Activated T-cell treated with anti-CD3 and anti-CD28 coated beads for 1 hour (primary cell): ENCODE data around the gene PILRB.
"Not testable (repeated sequence)": the region's sequence is repeated elsewhere in the genome, so short reads cannot be mapped to it uniquely, and the experiment has no call there.

Experiments
- DNase-seq: peaks from one replicate; pipeline ENCODE4 v3.0.0-alpha.2; 2020; ENCODE audit warnings: low read depth

Gene PILRB

DNA sequence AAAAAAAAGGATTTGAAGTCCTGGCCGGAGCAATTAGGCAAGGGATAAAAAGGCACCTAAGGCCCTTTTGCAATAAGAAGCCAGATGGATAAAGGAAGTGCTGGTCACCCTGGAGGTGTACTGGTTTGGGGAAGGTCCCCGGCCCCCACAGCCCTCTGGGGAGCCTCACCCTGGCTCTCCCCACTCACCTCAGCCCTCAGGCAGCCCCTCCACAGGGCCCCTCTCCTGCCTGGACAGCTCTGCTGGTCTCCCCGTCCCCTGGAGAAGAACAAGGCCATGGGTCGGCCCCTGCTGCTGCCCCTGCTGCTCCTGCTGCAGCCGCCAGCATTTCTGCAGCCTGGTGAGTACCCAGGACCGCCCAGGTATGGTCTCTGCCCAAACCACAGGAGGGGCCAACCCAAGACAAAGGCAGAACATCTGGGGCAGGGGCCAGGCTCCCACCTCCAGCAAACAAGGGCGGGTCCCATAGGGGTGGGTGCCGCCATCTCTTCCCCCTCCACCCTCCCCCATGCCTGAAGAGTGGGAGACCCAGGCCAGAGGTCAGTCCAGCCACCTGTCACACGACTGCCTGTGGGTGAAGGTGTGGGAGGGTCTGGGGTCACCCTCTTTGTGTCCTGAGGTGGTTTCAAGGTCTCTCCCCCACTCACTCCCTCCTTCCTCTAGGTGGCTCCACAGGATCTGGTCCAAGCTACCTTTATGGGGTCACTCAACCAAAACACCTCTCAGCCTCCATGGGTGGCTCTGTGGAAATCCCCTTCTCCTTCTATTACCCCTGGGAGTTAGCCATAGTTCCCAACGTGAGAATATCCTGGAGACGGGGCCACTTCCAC lies at the start of gene PILRB:
TSS of gene PILRB (plus strand) at position 91 of the 830 bp plus-strand sequence. CDS start at position 277, 186 bp downstream.
- no peak for DNase-seq

DNA sequence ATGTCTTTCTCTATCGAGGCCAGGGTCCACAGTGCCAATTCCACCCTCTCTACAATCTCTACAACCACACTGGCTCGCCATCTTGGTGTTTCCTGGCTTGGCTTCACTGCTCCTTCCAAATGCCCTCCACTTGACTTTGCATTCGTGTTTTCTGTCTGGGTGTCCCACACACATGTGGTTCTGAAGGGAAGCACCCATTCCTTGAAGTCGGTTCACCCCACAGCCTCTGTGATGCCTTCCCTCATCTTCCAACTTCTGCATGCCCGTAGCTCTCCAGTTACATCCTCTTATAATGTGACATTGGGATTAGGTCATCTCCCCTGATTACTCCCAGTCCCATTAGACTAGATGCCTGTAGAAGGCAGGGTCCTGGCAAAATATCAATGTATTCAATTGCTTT lies 39.6 kb upstream of the PILRB start:
- not testable (repeated sequence) for DNase-seq

GRCh38 chr7:100321648-100322047 lies 36.3 kb upstream of the PILRB start:
- DNase-seq: not testable (repeated sequence)

- DNase-seq: not testable (repeated sequence)
These were observed 33.7 kb upstream of the PILRB start for GRCh38 chr7:100324194-100324593.

DNA sequence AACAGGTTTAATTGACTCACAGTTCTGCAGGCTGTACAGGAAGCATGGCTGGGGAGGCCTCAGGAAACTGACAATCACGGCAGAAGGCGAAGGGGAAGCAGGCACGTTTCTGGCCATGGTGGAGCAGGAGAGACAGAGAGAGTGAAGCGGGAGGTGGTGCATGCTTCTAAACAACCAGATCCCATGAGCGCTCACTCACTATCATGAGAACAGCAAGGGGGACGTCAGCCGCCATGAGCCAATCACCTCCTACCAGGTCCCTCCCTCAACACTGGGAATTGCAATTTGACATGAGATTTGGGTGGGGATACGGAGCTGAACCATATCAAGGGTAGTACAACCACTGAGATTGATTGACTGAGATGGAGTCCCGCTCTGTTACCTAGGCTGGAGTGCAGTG lies 32.2 kb upstream of the PILRB start:
- not testable (repeated sequence) for DNase-seq

DNA sequence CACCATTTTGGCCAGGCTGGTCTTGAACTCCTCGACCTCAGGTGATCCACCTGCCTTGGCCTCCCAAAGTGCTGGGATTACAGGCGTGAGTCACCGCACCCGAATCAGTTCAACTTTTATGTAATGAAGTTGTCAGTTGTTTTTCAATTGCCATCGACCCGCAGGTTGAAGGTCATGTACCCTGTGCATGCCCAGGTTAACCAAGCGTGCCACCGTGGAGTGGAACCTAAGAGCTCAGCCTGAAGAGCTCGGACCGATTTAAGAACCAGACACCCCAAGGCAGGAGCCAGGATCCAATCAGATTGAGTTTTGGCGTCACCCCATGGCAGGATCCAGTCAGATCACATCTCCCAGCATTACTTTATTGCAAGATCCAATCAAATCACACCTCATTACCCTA lies 31.0 kb upstream of the PILRB start:
- not testable (repeated sequence) for DNase-seq

- DNase-seq: peak; percentile 67
These were observed 22.1 kb upstream of the PILRB start for GRCh38 chr7:100335566-100336466.

- not testable (repeated sequence) for DNase-seq
These were observed 19.7 kb upstream of the PILRB start for GRCh38 chr7:100338083-100338696.

GRCh38 chr7:100341286-100341685 lies 16.6 kb upstream of the PILRB start:
- not testable (repeated sequence) for DNase-seq

GRCh38 chr7:100342765-100343164 lies 15.2 kb upstream of the PILRB start:
- no peak for DNase-seq

DNA sequence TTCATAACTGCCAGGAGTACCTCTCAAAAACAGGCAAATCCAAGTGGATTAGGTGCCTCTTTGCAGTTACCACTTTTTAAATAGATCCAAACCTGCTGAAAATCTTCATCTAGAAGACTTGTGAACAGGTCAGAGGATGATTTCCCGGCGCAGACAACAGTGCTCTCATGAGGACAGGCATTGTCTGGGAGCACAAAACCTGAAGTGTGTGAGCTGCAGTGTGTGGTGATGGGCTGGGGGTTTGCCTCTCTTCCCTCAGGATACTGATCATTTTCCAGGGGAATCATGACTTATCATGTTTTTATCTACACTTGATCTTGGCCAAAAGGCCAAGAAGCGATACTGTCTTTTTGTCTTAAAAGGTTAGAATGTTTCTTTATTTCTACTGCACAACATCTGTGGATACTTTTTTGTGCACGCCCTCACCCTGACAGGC lies 13.8 kb upstream of the PILRB start:
- DNase-seq: not testable (repeated sequence)

DNA sequence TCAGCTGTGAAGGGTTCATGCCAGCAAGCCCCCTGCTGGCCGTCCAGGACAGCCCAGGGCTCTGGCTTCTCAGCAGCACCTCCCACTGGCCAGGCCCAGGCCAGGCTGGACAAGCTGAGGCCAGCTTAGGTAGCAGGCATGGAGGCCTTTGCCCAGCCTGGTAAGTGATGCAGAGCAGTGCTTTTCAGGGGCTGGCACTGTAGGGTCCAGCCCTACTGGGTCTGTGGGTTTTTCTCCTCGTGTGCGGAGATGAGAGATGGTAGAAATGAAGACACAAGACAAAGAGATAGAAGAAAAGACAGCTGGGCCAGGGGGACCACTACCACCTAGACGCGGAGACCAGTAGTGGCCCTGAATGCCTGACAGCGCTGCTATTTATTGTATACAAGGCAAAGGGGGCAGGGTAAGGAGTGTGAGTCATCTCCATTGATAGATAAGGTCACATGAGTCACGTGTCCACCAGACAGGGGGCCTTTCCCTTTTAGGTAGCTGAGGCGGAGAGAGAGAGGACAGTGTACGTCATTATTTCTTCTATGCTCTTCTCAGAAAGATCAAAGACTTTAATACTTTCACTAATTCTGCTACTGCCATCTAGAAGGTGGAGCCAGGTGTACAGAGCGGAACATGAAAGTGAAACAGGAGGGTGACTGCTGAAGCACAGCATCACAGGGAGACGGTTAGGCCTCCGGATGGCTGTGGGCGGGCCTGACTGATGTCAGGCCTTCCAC lies 13.2 kb upstream of the PILRB start:
- peak; percentile 54 for DNase-seq

DNA sequence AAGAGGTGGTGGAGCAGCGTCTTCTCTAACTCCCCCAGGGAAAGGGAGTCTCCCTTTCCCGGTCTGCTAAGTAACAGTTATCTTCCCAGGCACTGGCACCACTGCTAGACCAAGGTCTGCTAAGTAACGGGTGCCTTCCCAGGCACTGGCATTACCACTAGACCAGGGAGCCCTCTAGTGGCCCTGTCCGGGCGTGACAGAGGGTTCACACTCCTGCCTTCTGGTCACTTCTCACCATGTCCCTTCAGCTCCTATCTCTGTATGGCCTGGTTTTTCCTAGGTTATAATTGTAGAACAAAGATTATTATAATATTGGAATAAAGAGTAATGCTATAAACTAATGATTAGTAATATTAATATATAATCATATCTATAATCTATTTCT lies 12.6 kb upstream of the PILRB start:
- DNase-seq: peak; percentile 63

DNA sequence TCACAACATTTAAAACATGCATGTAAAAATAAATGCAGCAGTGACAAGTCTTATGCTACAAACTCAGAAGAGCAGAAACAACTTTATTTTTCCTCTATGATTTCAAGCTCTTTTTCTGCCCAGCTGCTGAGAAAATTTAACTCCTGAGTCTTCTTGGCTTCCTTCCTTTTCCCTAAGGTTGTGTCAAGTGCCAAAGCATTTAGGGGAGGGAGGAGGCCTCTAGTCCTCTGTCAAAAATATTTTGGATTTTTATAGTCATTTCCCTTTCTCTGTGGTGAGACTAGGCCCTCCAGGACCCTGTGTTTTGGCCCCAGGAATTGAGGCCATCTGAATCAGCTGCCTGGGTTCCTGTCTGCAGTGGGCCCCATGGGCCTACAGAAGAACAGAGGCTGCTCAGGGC lies 11.0 kb upstream of the PILRB start:
- no peak for DNase-seq

DNA sequence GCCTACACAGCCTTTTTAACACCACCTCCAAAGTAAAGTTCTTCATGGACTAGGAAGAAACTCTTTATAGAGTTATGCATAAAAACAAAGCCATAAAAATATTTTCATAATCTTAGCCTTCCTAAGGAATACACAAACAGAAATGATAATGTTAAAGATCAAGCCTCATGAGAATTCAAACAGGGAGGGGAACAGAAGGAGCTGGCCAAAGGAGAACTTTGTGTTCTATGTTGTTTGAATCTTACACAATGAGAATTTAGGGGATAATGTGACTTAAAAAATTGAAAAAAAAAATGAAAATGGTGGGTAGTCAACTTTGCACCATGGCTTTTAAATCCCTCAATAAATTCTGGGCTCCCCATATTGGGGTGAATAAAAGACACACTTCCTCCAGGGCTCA lies 9.1 kb upstream of the PILRB start:
- DNase-seq: no peak

DNA sequence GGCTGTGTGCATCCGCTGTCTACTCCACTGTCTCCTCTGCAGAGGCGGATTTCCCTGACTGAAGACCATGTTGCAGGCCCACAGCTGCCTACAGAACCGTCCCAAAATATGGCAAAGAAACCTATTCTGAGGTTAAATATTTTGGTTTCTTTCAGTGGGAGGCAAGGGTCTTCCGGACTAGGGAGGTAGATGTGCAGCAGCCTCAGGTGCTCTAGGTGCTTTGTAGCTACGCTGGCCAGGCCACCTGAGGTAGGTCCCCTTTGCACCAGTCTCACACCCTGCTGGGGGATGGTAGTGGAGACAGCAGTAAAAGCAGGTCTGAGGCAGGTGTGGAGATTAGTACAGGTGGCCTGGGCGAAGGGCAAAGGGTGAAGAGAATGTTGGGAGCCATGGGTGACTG lies 8.2 kb upstream of the PILRB start:
- no peak for DNase-seq

DNA sequence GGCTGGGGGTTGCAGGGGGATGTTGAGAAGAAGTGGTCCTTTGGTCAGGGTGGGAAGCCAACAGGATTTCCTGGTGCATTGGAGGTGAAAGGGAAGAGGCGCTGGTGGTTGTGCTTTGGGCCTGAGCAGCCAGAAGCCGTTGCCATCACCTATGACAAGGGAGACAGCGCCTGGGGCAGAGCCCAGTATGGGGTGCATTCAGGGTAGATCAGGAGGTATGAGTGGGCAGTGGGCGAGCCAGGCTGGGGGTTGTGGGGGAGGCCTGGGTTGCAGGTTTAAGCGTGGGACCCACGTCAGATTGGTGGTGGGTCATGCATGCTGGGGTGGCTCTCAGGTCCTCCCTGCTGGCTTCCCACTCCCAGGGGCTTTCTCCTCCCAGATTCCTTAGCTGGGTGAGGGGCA lies 6.3 kb upstream of the PILRB start:
- DNase-seq: no peak

GRCh38 chr7:100352230-100352781 lies 5.6 kb upstream of the PILRB start:
- DNase-seq: not testable (repeated sequence)

GRCh38 chr7:100352984-100353684 lies 4.8 kb upstream of the PILRB start:
- DNase-seq: no peak

DNA sequence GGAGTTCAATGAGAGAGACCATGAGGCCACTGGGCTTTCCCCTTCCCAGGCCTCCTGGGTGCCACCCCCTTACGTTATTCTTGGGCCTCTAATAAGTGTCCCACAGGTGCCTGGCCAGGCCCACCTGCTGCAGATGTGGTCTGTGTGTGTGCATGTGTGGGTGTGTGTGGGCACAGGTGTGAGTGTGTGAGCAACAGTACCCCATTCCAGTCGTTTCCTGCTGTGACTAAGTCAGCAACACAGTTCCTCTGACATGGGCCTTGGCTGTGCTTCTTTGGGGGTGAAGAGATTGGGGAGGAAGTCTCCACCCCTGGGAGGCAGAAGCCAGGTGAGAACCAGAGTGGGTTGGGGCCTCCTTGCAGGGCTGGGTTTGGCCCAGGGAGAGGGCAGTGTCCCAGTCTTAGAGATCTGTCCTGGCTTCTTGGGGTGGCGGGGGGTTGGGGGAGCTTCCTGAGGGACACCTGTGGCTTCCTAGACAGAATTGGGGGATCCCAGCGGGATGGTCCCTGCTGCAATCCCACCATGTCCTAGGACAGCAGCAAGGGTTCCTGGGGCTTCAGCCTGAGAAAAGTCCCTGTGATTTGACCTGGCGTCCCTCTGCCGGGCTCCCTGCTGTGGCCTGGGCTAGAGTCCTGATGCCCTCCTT lies 4.1 kb upstream of the PILRB start:
- no peak for DNase-seq
